HepG2 (cell line): Measurements from ENCODE around the gene SLC17A9. TPM values are rescaled to one million over a fixed set of nuclear protein-coding genes. Genes with fewer than 3 reads are reported as not detected.
A peak's percentile ranks its signal among the peaks of the same experiment; 100 is the strongest.

ENCODE experiments used
- AKAP8 ChIP-seq: sonication (generic); formaldehyde crosslinking; IDR thresholded peaks from 2 replicates; pipeline ENCODE4 v1.5.1; 2020; ENCODE audit warnings: mild to moderate bottlenecking, missing genetic modification reagents
- CCAR2 ChIP-seq: fragments of 200-400 bp; formaldehyde crosslinking; optimal IDR thresholded peaks from 2 replicates; pipeline ENCODE3; 2018; ENCODE audit warnings: low read depth, mild to moderate bottlenecking, low read length, moderate library complexity
- CEBPG ChIP-seq: IDR thresholded peaks from 2 replicates; pipeline ENCODE4 v1.6.1; 2016
- FIP1L1 ChIP-seq: fragments of 200-400 bp; formaldehyde crosslinking; IDR thresholded peaks from 2 replicates; pipeline ENCODE4 v1.6.1; 2018; ENCODE audit warnings: low read depth, mild to moderate bottlenecking, low read length, moderate library complexity, borderline replicate concordance; ENCODE audit not compliant: insufficient read depth
- HOXA5 ChIP-seq: sonication (generic); formaldehyde crosslinking; IDR thresholded peaks from 2 replicates; pipeline ENCODE4 v1.4.0; 2020; ENCODE audit warnings: missing genetic modification reagents
- IKZF4 ChIP-seq: sonication (generic); formaldehyde crosslinking; IDR thresholded peaks from 2 replicates; pipeline ENCODE4 v1.5.1; 2020; ENCODE audit warnings: borderline replicate concordance, mild to moderate bottlenecking, low read depth, missing genetic modification reagents; ENCODE audit errors: not compliant biosample characterization
- KAT8 ChIP-seq: IDR thresholded peaks from 2 replicates; pipeline ENCODE4 v1.6.1; 2016; ENCODE audit warnings: missing genetic modification reagents, missing compliant biosample characterization
- MLX ChIP-seq: IDR thresholded peaks from 2 replicates; pipeline ENCODE4 v1.6.1; 2016
- MYC ChIP-seq: sonication (generic); formaldehyde crosslinking; IDR thresholded peaks from 2 replicates; pipeline ENCODE4 v1.9.0; 2021; ENCODE audit warnings: missing genetic modification reagents, borderline replicate concordance
- NFKBIZ ChIP-seq: IDR thresholded peaks from 2 replicates; pipeline ENCODE4 v1.6.1; 2018; ENCODE audit warnings: missing genetic modification reagents, missing compliant biosample characterization
- NFRKB ChIP-seq: fragments of 450-650 bp; IDR thresholded peaks from 2 replicates; pipeline ENCODE4 v1.6.1; 2017
- NR1H2 ChIP-seq: sonication (generic); formaldehyde crosslinking; IDR thresholded peaks from 2 replicates; pipeline ENCODE4 v1.8.1; 2022; ENCODE audit warnings: low read depth, missing genetic modification reagents, borderline replicate concordance
- ONECUT2 ChIP-seq: sonication (generic); formaldehyde crosslinking; IDR thresholded peaks from 2 replicates; pipeline ENCODE4 v1.4.0; 2020; ENCODE audit warnings: missing genetic modification reagents
- PLRG1 ChIP-seq: fragments of 450-650 bp; conservative IDR thresholded peaks from 2 replicates; pipeline ENCODE4 v1.6.1; 2016
- POLR2AphosphoS2 ChIP-seq: IDR thresholded peaks from 2 replicates; pipeline ENCODE4 v1.6.1; 2011; ENCODE audit warnings: low read depth, low read length, improper control_type of control experiment
- SOX6 ChIP-seq, 2 experiments: fragments of 450-650 bp in 1 of 2; sonication (generic) in 1 of 2; formaldehyde crosslinking in 1 of 2; IDR thresholded peaks; 2 replicates each; pipeline versions ENCODE4 v1.4.0 to v1.6.1; 2017 to 2020; ENCODE audit warnings: antibody characterized with exemption in 1 of 2, mild to moderate bottlenecking in 1 of 2, missing genetic modification reagents in 1 of 2
- TFE3 ChIP-seq: IDR thresholded peaks from 2 replicates; pipeline ENCODE4 v1.6.1; 2016
- YEATS4 ChIP-seq: sonication (generic); formaldehyde crosslinking; IDR thresholded peaks from 2 replicates; pipeline ENCODE4 v1.4.0; 2020; ENCODE audit warnings: missing genetic modification reagents, borderline replicate concordance
- ZBTB49 ChIP-seq: sonication (generic); formaldehyde crosslinking; IDR thresholded peaks from 2 replicates; pipeline ENCODE4 v1.4.0; 2020; ENCODE audit warnings: missing genetic modification reagents, borderline replicate concordance
- ZNF101 ChIP-seq: sonication (generic); formaldehyde crosslinking; IDR thresholded peaks from 2 replicates; pipeline ENCODE4 v1.4.0; 2020; ENCODE audit warnings: mild to moderate bottlenecking, low read depth, missing genetic modification reagents, borderline replicate concordance
- ZNF230 ChIP-seq: sonication (generic); formaldehyde crosslinking; IDR thresholded peaks from 2 replicates; pipeline ENCODE4 v1.4.0; 2020; ENCODE audit warnings: mild to moderate bottlenecking, missing genetic modification reagents
- ZNF367 ChIP-seq: sonication (generic); formaldehyde crosslinking; IDR thresholded peaks from 2 replicates; pipeline ENCODE4 v1.4.0; 2020; ENCODE audit warnings: missing genetic modification reagents, borderline replicate concordance
- ZNF605 ChIP-seq: sonication (generic); formaldehyde crosslinking; IDR thresholded peaks from 2 replicates; pipeline ENCODE4 v1.8.0; 2022; ENCODE audit warnings: mild to moderate bottlenecking, missing genetic modification reagents
- ZNF607 ChIP-seq: sonication (generic); formaldehyde crosslinking; IDR thresholded peaks from 2 replicates; pipeline ENCODE4 v1.5.1; 2020; ENCODE audit warnings: missing genetic modification reagents, mild to moderate bottlenecking, borderline replicate concordance
- polyA plus RNA-seq, 8 experiments: library from polyadenylated mRNA; depleted of rRNA in 3 of 8; stranded (reverse) in 7 of 8; unstranded in 1 of 8; fragments of >200 nt; fragmentation: Illumina TruSeq in 4 of 8; extraction: Trizol in 4 of 8; gene quantifications; 2 replicates each; pipeline versions ENCODE4 v1.2.1 to v1.2.3, GENCODE V29; 2011 to 2016; ENCODE audit warnings: low read depth in 4 of 8, missing spikeins in 1 of 8, mixed read lengths in 1 of 8; ENCODE audit not compliant: insufficient read depth in 1 of 8
- total RNA-seq, 5 experiments: library from RNA; depleted of rRNA; stranded (reverse); fragments of >200 nt; fragmentation: Illumina TruSeq; extraction: Trizol; gene quantifications; 2 replicates each; pipeline ENCODE4 v1.2.3, GENCODE V29; 2016; ENCODE audit warnings: low read depth in 1 of 5

The SLC17A9 gene
- total and polyA plus RNA-seq, 2 of the 13 experiments (the other 11 are each of a cell fraction or from before 2014, with no cell fraction given) = 110 to 191 TPM

- TF ChIP-seq ZNF230 (CRISPR knock-in tag) (no peak), HOXA5 (CRISPR knock-in tag) (peak; percentile 95), FIP1L1 (no peak), SOX6 (IDR thresholded peaks at IDR 0.05) (no peak), SOX6 (CRISPR knock-in tag; IDR thresholded peaks at IDR 0.05) (peak; percentile 95), CEBPG (peak; percentile 76), ZNF605 (CRISPR knock-in tag) (peak; percentile 94), PLRG1 (no peak), KAT8 (CRISPR knock-in tag) (peak; percentile 91), AKAP8 (peak; percentile 89), YEATS4 (CRISPR knock-in tag) (peak; percentile 99), ONECUT2 (CRISPR knock-in tag) (peak; percentile 88), CCAR2 (peak; percentile 97), NFKBIZ (CRISPR knock-in tag) (peak; percentile 97), NR1H2 (peak; percentile 83; the same call in 1 of the 2 replicates), TFE3 (CRISPR knock-in tag) (peak; percentile 97), ZNF367 (0 out of 2 replicates have a peak, but pooled peaks have one; percentile 73), POLR2AphosphoS2 (no peak), ZNF607 (CRISPR knock-in tag) (peak; percentile 98), IKZF4 (CRISPR knock-in tag) (peak; percentile 63), ZBTB49 (CRISPR knock-in tag) (0 out of 2 replicates have a peak, but pooled peaks have one; percentile 48), ZNF101 (CRISPR knock-in tag) (0 out of 2 replicates have a peak, but pooled peaks have one; percentile 12), NFRKB (no peak), MLX (CRISPR knock-in tag) (peak; percentile 99), MYC (CRISPR knock-in tag) (peak; percentile 98)
Measured at GRCh38 chr20:62955519-62956386, 3.2 kb downstream of the SLC17A9 start (continued).
